PFSK-1 (cell line): ENCODE measurements around the gene NRSN2.

Experiments
- FOXP2 ChIP-seq: optimal IDR thresholded peaks from 2 replicates; pipeline ENCODE3; 2011; ENCODE audit warnings: borderline replicate concordance, control low read depth, inconsistent platforms; ENCODE audit not compliant: insufficient read depth; ENCODE audit errors: extremely low read length, extremely low read depth
- POLR2AphosphoS5 ChIP-seq: IDR thresholded peaks from 2 replicates; pipeline ENCODE4 v1.6.1; 2012; ENCODE audit warnings: low read depth, mild to moderate bottlenecking, control low read depth, low read length, moderate library complexity
- SIN3A ChIP-seq: IDR thresholded peaks from 2 replicates; pipeline ENCODE4 v1.6.1; 2012; ENCODE audit warnings: mild to moderate bottlenecking, low read length, moderate library complexity, borderline replicate concordance; ENCODE audit not compliant: insufficient read depth
- TAF1 ChIP-seq: IDR thresholded peaks from 2 replicates; pipeline ENCODE4 v1.6.1; 2012; ENCODE audit warnings: low read length, control low read depth, borderline replicate concordance; ENCODE audit not compliant: insufficient read depth
- TF ChIP-seq, protein P1 (sequence below), 2 experiments: IDR thresholded peaks; 2 replicates each; pipeline versions ENCODE4 v1.6.1 to v1.8.0; 2011 to 2012; ENCODE audit warnings: low read depth in 2 of 2, low read length in 2 of 2, control low read depth in 1 of 2, inconsistent platforms in 1 of 2, mild to moderate bottlenecking in 1 of 2, moderate library complexity in 1 of 2; ENCODE audit not compliant: insufficient read depth in 1 of 2

NRSN2 gene

DNA sequence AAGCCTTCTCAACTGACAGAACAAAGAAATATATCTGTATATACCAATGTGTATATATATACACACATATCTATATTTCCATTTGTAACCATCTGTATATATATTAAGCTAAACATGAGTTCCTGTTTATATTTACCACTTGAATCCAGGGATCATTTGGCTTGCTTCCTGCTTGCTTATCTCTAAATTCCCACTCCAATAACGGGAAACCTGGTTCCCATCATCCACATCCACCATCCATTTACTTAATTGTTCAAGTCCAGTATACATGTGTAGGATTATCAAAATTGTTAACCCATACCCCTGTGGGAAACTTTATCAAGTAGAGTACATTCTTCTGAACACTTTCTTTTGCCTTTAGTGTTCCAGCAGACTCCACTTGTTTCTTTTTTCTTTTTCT, 34.0 kb upstream of the NRSN2 start:
- TF ChIP-seq SIN3A: no peak
- TF ChIP-seq POLR2AphosphoS5: no peak
- TF ChIP-seq, protein P1, sequence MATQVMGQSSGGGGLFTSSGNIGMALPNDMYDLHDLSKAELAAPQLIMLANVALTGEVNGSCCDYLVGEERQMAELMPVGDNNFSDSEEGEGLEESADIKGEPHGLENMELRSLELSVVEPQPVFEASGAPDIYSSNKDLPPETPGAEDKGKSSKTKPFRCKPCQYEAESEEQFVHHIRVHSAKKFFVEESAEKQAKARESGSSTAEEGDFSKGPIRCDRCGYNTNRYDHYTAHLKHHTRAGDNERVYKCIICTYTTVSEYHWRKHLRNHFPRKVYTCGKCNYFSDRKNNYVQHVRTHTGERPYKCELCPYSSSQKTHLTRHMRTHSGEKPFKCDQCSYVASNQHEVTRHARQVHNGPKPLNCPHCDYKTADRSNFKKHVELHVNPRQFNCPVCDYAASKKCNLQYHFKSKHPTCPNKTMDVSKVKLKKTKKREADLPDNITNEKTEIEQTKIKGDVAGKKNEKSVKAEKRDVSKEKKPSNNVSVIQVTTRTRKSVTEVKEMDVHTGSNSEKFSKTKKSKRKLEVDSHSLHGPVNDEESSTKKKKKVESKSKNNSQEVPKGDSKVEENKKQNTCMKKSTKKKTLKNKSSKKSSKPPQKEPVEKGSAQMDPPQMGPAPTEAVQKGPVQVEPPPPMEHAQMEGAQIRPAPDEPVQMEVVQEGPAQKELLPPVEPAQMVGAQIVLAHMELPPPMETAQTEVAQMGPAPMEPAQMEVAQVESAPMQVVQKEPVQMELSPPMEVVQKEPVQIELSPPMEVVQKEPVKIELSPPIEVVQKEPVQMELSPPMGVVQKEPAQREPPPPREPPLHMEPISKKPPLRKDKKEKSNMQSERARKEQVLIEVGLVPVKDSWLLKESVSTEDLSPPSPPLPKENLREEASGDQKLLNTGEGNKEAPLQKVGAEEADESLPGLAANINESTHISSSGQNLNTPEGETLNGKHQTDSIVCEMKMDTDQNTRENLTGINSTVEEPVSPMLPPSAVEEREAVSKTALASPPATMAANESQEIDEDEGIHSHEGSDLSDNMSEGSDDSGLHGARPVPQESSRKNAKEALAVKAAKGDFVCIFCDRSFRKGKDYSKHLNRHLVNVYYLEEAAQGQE (IDR thresholded peaks at IDR 0.05; ENCODE audit: insufficient read depth in 1 of 2, low read depth in 2 of 2, low read length in 2 of 2): no peak
- TF ChIP-seq TAF1: no peak
- no peak for TF ChIP-seq FOXP2

DNA sequence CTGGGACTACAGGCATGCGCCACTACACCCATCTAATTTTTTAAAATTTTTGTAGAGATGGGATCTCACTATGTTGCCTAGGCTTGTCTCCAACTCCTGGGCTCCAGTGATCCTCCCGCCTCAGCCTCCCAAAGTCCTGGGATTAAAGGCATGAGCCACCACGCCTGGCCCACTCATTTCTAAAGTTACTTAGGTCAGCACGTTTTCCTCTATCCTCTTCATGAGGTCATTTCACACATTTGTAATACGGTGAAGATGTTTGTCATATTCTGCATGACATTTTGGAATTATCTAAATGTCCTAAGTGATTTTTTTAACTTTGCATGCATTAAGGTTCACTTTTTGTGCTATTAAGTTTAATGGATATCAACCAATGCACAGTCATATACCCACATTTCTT, 33.5 kb upstream of the NRSN2 start:
- TF ChIP-seq, protein P1 (IDR thresholded peaks at IDR 0.05; ENCODE audit: insufficient read depth in 1 of 2, low read depth in 2 of 2, low read length in 2 of 2): no peak

DNA sequence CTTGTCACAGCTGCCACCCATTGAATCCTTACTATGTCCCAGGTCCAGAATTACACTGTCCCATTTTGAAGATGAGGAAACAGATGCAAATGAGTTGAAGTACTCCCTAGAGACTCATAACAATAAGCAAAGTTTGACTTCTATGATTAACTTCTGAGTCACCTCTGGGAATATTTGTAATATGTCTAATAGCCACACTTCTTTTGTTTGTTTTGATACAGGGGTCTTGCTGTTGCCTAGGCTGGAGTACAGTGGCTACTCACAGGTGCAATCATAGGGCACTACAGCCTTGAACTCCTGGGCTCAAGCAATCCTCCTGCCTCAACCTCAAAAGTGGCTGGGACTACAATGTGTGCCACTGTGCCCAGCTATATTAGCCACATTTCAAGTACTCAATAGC, 33.0 kb upstream of the NRSN2 start:
- no peak for TF ChIP-seq FOXP2
- no peak for TF ChIP-seq POLR2AphosphoS5
- TF ChIP-seq TAF1: no peak
- TF ChIP-seq, protein P1 (IDR thresholded peaks at IDR 0.05; ENCODE audit: insufficient read depth in 1 of 2, low read depth in 2 of 2, low read length in 2 of 2): no peak
- TF ChIP-seq SIN3A: no peak

DNA sequence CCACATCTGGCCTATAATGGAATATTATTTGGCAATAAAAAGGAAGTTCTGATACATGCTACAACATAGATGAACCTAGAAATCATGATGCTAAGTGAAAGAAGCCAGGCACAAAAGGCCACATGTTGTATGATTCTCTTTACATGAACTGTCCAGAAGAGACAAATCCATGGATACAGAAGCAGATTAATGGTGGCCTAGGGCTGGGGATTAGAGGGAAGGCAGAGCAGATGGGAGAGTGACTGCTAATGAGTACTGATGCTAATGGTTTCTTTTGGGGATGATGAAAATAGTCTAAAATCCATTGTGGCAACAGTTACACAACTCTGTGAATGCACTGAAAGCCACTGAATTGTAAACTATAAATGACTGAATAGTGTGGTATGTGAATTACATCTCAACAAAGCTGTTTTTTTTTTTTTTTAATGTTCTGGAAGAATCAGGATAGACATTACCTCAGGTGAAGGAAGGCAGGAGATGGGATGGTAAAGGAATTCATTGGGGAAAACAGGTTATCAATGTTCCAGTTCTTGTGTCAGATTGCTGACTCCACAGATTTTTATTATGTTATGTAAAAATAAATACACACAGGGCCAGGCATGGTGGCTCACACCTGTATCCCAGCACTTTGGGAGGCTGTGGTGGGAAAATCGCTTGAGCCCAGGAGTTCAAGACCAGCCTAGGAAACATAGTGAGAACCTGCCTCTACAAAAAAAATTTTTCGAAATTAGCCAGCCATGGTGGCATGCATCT, 30.4 kb upstream of the NRSN2 start:
- no peak for TF ChIP-seq POLR2AphosphoS5
- TF ChIP-seq, protein P1 (IDR thresholded peaks at IDR 0.05; ENCODE audit: insufficient read depth in 1 of 2, low read depth in 2 of 2, low read length in 2 of 2): no peak
- no peak for TF ChIP-seq FOXP2
- TF ChIP-seq TAF1: no peak
- TF ChIP-seq SIN3A: no peak
